NK-92 (cell line): Measurements from ENCODE around the gene TM9SF4.

Source experiments
- DNase-seq: peaks from one replicate; lab custom pipeline; 2025; ENCODE audit not compliant: unreplicated experiment; lab: John Stamatoyannopoulos, UW

The TM9SF4 gene

DNA sequence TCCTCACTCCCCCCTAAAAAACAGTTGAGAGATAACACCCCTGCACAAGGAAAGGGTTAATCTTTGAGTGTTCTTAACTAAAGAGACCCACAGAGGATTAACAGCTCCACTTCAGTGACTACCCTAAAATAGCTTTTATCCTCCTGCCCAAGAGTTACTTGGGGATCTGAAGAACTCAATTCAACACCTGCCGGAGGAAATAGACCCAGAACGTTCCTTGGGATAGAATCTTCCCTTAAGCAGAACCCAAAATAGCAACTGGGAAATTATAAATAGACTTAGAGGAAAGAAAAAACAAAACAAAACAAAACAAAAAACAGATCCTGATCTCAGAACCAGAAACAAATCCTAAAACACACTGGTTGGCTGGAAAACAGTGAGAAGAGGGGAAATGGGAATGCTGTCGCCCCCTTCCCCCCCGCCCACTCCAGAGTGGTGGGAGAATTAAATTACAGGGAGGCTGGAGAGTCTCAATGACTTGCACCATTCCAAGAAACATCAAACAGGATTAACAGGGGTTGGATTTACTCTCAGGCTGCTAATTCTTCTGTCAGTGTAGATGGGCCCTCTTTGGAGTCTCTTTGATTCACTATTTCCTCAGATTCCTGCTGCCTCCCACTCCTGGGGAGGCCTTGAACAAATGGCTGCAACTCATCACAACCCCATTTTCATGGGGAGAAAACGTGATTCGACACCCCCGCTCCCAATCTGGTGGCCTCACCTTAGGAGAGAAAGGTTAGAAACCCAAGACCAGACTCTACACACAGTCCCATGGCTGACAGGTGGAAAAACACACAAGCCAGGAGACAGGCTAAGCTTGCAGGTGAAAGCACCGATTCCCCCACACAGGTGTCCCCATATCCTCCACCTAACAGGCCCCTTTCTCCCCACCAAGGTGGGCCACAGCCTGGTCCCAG, 96.6 kb downstream of the TM9SF4 start:
- DNase-seq: no peak

GRCh38 chr20:32206760-32207625, 97.5 kb downstream of the TM9SF4 start:
- no peak for DNase-seq

DNA sequence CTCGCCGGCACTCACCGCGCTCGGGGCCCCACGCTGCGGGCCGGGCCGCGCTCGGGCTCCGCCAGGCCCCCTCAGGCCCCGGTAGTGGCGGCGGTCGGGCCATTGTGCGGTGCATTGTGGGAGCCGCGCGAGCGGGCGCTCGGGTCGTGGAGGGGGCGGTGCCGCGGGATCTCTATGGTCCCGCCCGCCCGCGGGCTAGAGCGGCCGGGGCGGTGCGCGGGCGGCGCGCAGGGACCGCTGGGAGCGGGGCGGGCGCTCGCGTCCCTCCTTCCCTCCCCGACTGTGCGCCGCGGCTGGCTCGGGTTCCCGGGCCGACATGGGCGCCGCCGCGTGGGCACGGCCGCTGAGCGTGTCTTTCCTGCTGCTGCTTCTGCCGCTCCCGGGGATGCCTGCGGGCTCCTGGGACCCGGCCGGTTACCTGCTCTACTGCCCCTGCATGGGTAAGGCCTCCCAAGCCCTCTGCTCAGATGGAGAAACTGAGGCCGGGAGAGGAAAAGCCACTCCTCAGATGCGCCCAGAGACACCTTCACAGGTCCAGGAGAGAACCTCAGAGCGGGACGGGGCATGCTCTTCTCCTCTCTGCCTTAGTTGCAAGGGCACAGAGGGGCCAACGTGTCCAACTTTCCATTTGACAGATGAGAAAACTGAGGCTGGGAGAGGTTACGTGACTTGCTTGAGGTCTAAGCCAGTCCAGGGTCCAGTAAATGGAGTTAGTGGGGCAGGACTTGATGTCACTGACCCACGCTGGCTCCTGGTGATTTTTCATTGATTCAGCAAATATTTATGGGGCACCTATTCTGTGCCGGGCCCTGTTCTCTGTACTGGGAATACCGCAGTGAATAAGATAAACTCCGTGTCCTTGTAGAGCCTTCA, 98.3 kb downstream of the TM9SF4 start, which contains the start of the genes PLAGL2 and POFUT1:
TSS of gene PLAGL2 (minus strand) at position 118 of the 873 bp plus-strand sequence. CDS start 5,565 bp downstream, outside the sequence.
TSS of gene POFUT1 (plus strand) at position 255 of the 873 bp plus-strand sequence. CDS start at position 317, 62 bp downstream.
- peak; percentile 17 for DNase-seq

- no peak for DNase-seq
Observed at GRCh38 chr20:32208499-32209154, 99.1 kb downstream of the TM9SF4 start.

DNA sequence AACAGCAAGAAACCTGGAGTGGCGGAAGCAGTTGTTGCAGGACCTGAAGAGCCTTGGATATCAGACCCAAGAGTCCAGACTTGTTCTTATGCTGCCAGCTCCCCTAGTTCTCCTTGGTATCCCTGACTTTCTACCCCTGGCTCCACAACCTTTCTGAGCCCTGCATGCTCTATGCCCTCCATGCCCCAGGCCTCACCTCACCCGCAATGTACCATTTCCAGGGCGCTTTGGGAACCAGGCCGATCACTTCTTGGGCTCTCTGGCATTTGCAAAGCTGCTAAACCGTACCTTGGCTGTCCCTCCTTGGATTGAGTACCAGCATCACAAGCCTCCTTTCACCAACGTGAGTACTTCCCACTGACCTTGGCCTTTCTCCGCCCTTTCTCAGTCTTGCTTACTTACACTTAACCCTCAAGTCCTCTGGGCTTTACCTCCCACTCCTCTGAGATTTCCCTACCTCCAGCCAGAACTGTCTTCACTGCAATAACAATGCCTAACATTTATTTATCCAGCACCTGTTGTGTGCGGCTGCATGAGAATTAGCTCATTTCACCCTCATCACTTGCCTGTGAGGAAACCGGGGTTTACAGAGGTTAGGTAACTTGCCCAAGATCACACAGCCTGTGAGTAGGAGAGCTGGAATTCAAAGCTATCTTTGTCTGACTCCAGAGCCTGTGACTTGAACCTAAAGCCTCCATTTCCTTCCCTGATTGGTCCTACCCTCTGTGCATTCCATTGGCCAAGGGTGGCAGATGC, 100.5 kb downstream of the TM9SF4 start:
- DNase-seq: no peak

DNA sequence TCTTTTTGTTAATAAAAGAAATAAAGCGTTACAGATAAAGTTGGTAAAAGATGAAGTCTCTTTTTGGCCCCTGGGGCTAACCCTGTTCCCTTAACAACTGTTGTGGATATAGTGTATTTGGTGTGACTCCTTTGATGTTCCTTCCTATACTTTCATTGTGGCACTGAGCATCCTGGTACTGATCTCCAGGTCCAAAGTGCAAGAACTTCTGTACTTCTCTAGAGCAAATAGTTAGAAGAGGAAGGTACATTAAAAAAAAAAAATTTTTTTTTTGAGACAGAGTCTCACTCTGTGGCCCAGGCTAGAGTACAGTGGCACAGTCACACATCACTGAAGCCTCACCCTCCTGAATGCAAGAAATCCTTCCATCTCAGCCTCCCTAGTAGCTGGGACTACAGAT, 104.4 kb downstream of the TM9SF4 start:
- no peak for DNase-seq

GRCh38 chr20:32215147-32215546, 105.6 kb downstream of the TM9SF4 start:
- no peak for DNase-seq

- DNase-seq: no peak
Observed at GRCh38 chr20:32215729-32216128, 106.2 kb downstream of the TM9SF4 start.

DNA sequence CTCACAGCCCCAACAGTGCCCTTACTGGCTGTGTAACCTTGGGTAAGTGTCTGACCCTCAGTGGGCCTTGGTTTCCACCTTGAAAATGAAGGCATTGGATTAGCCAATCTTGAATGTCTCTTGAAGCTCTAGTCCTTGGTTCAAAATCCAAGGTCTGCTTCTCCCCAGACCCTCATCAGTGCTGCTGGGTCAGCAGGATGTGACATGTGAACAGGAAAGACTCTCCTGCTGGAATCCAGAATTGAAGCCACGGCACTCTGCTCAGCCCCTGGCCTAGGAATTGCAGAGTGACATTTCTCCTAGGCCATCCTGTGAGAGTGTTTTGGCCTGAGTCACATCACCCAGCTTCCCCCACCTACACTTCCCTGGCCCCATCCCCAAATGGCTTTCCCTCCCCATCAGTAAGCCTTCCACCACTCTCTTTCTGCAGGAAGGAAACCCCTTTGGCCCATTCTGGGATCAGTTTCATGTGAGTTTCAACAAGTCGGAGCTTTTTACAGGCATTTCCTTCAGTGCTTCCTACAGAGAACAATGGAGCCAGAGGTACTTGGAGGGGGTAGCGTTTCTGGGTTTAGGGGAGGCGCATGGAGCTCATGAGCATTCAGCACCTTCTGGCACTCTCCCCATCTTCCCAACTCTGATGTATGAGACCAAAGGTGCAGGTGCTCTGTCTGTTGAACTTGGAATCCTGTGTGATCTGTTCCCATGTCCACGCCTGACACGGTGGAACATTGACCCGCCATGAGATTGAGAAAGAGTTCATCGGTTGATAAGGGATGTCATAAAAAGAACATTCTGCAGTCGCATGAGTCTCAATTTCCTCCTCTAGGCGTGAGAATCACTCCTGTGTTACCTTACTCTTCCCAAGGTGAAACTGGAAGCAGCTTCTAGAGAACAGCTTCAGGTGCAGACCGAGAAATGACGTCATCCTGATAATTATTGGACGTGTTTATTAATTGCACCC, 106.9 kb downstream of the TM9SF4 start:
- DNase-seq: no peak
